HepG2 (cell line): Measurements from ENCODE around the gene CCSER2. TPM values are rescaled to one million over a fixed set of nuclear protein-coding genes. Genes with fewer than 3 reads are reported as not detected.

Experiments
- ATAC-seq: fragments of 200-7000 bp; cut with Tn5 transposase; 3 replicates; pipeline ENCODE4 v1.9.1; 2020; ENCODE audit warnings: mild to moderate bottlenecking, moderate library complexity
- BruUV-seq: library from RNA; stranded (reverse); fragments of 400-500 nt; replicated peaks from 2 replicates; lab custom pipeline; 2021; lab: Mats Ljungman, UMichigan
- CTCF ChIA-PET: fragments of 300-600 bp; formaldehyde crosslinking; extraction: SDS; loops from one replicate; lab custom pipeline; 2021; ENCODE audit warnings: low total read pairs, inconsistent platforms, low intra/inter-chr PET ratio; lab: Yijun Ruan, JAX
- POLR2A ChIA-PET: fragments of 350-600 bp; sonication (Branson Sonifier 250); formaldehyde crosslinking; loops from one replicate; lab custom pipeline; 2020; ENCODE audit warnings: antibody characterized with exemption, inconsistent platforms; lab: Yijun Ruan, JAX
- DNase-seq: peaks from one replicate; pipeline ENCODE4 v3.0.0-alpha.2; 2015; ENCODE audit warnings: low spot score
- FAIRE-seq: peaks from 3 replicates; lab custom pipeline; 2011; peaks lifted over from hg19 to GRCh38; lab: Jason Lieb, UNC
- H2AFZ ChIP-seq: one replicate; pipeline ENCODE4 v1.6.1; 2011; ENCODE audit warnings: low read length, inconsistent platforms
- H3K27ac ChIP-seq: fragments of 300-600 bp; 3 replicates; pipeline ENCODE4 v1.8.0; 2011; ENCODE audit warnings: mixed run types, mild to moderate bottlenecking, mixed read lengths, low read length, inconsistent platforms; ENCODE audit not compliant: insufficient read depth; ENCODE audit errors: extremely low read length
- H3K27me3 ChIP-seq, 2 experiments: fragments of 200-600 bp in 1 of 2; 2 replicates in 1 of 2; 3 replicates in 1 of 2; pipeline versions ENCODE4 v1.6.0 to v1.8.0; 2011; ENCODE audit warnings: low read length in 2 of 2, mild to moderate bottlenecking in 2 of 2, moderate library complexity in 2 of 2, inconsistent platforms in 1 of 2; ENCODE audit not compliant: insufficient read depth in 2 of 2, control insufficient read depth in 1 of 2
- H3K36me3 ChIP-seq, 2 experiments: fragments of 200-600 bp in 1 of 2; replicated peaks in 1 of 2; 2 replicates in 1 of 2; 3 replicates in 1 of 2; pipeline versions ENCODE4 v1.5.1 to v1.8.0; 2011; ENCODE audit warnings: low read length in 2 of 2, inconsistent platforms in 1 of 2; ENCODE audit not compliant: insufficient read depth in 2 of 2, control insufficient read depth in 1 of 2
- H3K4me1 ChIP-seq: 2 replicates; pipeline ENCODE4 v1.5.1; 2012; ENCODE audit warnings: low read length, inconsistent platforms; ENCODE audit not compliant: insufficient read depth
- H3K4me2 ChIP-seq: 2 replicates; pipeline ENCODE4 v1.6.0; 2011; ENCODE audit warnings: low read depth, low read length, inconsistent platforms
- H3K4me3 ChIP-seq, 3 experiments: fragments of 200-600 bp in 1 of 3; sonication (generic), shearing (Covaris generic) in 1 of 3; replicated peaks in 1 of 3; 2 replicates each; pipeline ENCODE4 v1.5.1; 2011 to 2016; ENCODE audit warnings: low read length in 3 of 3, inconsistent platforms in 2 of 3, low read depth in 2 of 3, mild to moderate bottlenecking in 2 of 3, control low read depth in 1 of 3, mixed read lengths in 1 of 3; ENCODE audit not compliant: insufficient read depth in 1 of 3
- H3K79me2 ChIP-seq: one replicate; pipeline ENCODE4 v1.6.1; 2011; ENCODE audit warnings: low read length, inconsistent platforms; ENCODE audit not compliant: insufficient read depth
- H3K9ac ChIP-seq: 2 replicates; pipeline ENCODE4 v1.6.0; 2011; ENCODE audit warnings: mild to moderate bottlenecking, low read depth, low read length, inconsistent platforms; ENCODE audit not compliant: insufficient read depth
- H3K9me3 ChIP-seq: 2 replicates; pipeline ENCODE4 v1.5.1; 2012; ENCODE audit warnings: mild to moderate bottlenecking, low read length
- H4K20me1 ChIP-seq: 2 replicates; pipeline ENCODE4 v1.6.0; 2011; ENCODE audit warnings: inconsistent platforms, mild to moderate bottlenecking, low read length, moderate library complexity; ENCODE audit not compliant: insufficient read depth
- CTCF ChIP-seq: sonication (generic); formaldehyde crosslinking; IDR thresholded peaks from 2 replicates; pipeline ENCODE4 v1.5.0; 2020; ENCODE audit warnings: mild to moderate bottlenecking, missing genetic modification reagents, moderate library complexity
- HNRNPH1 ChIP-seq: fragments of 200-400 bp; formaldehyde crosslinking; optimal IDR thresholded peaks from 2 replicates; pipeline ENCODE3; 2017; ENCODE audit warnings: mild to moderate bottlenecking, low read depth, low read length
- MXD4 ChIP-seq: IDR thresholded peaks from 2 replicates; pipeline ENCODE4 v1.6.1; 2016; ENCODE audit warnings: mild to moderate bottlenecking, missing biosample characterization, missing genetic modification reagents
- NFRKB ChIP-seq: fragments of 450-650 bp; IDR thresholded peaks from 2 replicates; pipeline ENCODE4 v1.6.1; 2017
- PRDM15 ChIP-seq: sonication (generic); formaldehyde crosslinking; IDR thresholded peaks from 2 replicates; pipeline ENCODE4 v1.4.0; 2020; ENCODE audit warnings: missing genetic modification reagents
- PRMT3 ChIP-seq: sonication (generic); formaldehyde crosslinking; IDR thresholded peaks from 2 replicates; pipeline ENCODE4 v1.8.1; 2022; ENCODE audit warnings: low read depth, mild to moderate bottlenecking, moderate library complexity, missing genetic modification reagents, borderline replicate concordance
- PTBP1 ChIP-seq: fragments of 200-400 bp; formaldehyde crosslinking; IDR thresholded peaks from 2 replicates; pipeline ENCODE4 v1.6.1; 2018; ENCODE audit warnings: low read length, low read depth; ENCODE audit not compliant: poor library complexity, severe bottlenecking
- RBFOX2 ChIP-seq: fragments of 200-400 bp; formaldehyde crosslinking; IDR thresholded peaks from 2 replicates; pipeline ENCODE4 v1.6.1; 2017; ENCODE audit warnings: low read depth, mild to moderate bottlenecking, low read length
- SETDB1 ChIP-seq: sonication (generic); formaldehyde crosslinking; IDR thresholded peaks from 2 replicates; pipeline ENCODE4 v1.5.1; 2020; ENCODE audit warnings: missing genetic modification reagents, mild to moderate bottlenecking, borderline replicate concordance
- ZBTB21 ChIP-seq: sonication (generic); formaldehyde crosslinking; IDR thresholded peaks from 2 replicates; pipeline ENCODE4 v1.4.0; 2020; ENCODE audit warnings: missing genetic modification reagents
- ZBTB7A ChIP-seq: sonication (generic); formaldehyde crosslinking; IDR thresholded peaks from 2 replicates; pipeline ENCODE4 v1.8.0; 2022; ENCODE audit warnings: mild to moderate bottlenecking, missing genetic modification reagents
- ZNF75D ChIP-seq: sonication (generic); formaldehyde crosslinking; IDR thresholded peaks from 2 replicates; pipeline ENCODE4 v1.8.1; 2023; ENCODE audit warnings: missing genetic modification reagents, mild to moderate bottlenecking, borderline replicate concordance
- WGBS: methylation state at CpG from one replicate; pipeline ENCODE4 v1.1.6; 2017; ENCODE audit warnings: low lambda C conversion rate; 5-methylcytosine and 5-hydroxymethylcytosine counted together
- in situ Hi-C: cut with HindIII; loops from 2 replicates; pipeline ENCODE4 v1.10.0; 2017; ENCODE audit warnings: low pct_unique_long_range_greater_than_20kb; ENCODE audit not compliant: extremely low pct_ligation_motif_present
- intact Hi-C: fragments of 100-400 bp; cut with micrococcal nuclease; formaldehyde crosslinking; loops from one replicate; pipeline ENCODE4 v1.10.0; 2022; ENCODE audit not compliant: unreplicated experiment
- polyA plus RNA-seq, 8 experiments: library from polyadenylated mRNA; depleted of rRNA in 3 of 8; stranded (reverse) in 7 of 8; unstranded in 1 of 8; fragments of >200 nt; fragmentation: Illumina TruSeq in 4 of 8; extraction: Trizol in 4 of 8; gene quantifications; 2 replicates each; pipeline versions ENCODE4 v1.2.1 to v1.2.3, GENCODE V29; 2011 to 2016; ENCODE audit warnings: low read depth in 4 of 8, missing spikeins in 1 of 8, mixed read lengths in 1 of 8; ENCODE audit not compliant: insufficient read depth in 1 of 8
- total RNA-seq, 5 experiments: library from RNA; depleted of rRNA; stranded (reverse); fragments of >200 nt; fragmentation: Illumina TruSeq; extraction: Trizol; gene quantifications; 2 replicates each; pipeline ENCODE4 v1.2.3, GENCODE V29; 2016; ENCODE audit warnings: low read depth in 1 of 5
- TF ChIP-seq, protein P1 (sequence below): sonication (generic); formaldehyde crosslinking; IDR thresholded peaks from 2 replicates; pipeline ENCODE4 v1.5.0; 2020; ENCODE audit warnings: mild to moderate bottlenecking, missing genetic modification reagents
- TF ChIP-seq, protein P2 (sequence below): sonication (generic); formaldehyde crosslinking; IDR thresholded peaks from 2 replicates; pipeline ENCODE4 v1.5.0; 2020; ENCODE audit warnings: missing genetic modification reagents

CCSER2 gene
- total and polyA plus RNA-seq, 2 of the 13 experiments (the other 11 are each of a cell fraction or from before 2014, with no cell fraction given) = 13.3 to 17.2 TPM

- H3K4me3 ChIP-seq = peak overlapping the region; percentile 72 to 84 (median 81); a peak in 5 of 6 replicates
- no TSS peak for BruUV-seq
- H3K4me1 ChIP-seq = peaks cover 71% of the 10 kb centered on the region
- ChIA-PET CTCF (no interaction called here), POLR2A (no interaction called here)
- 28% methylated on average over 7 of the region's 7 CpGs for WGBS
- intact Hi-C loops (loop anchor here (2.0 to 5.0 kb wide), 3 partner anchors 32 to 187 kb away; no protein-coding TSS in a partner anchor), in situ Hi-C loops (no loop called here)
- no peak for FAIRE-seq
- peaks cover 19% of the 10 kb centered on the region for H4K20me1 ChIP-seq
- peak overlapping the region; percentile 37 for H3K27ac ChIP-seq
- peak overlapping the region; percentile 77 for H3K4me2 ChIP-seq
- no peak for TF ChIP-seq ZBTB7A (CRISPR knock-in tag)
- TF ChIP-seq ZBTB21 (CRISPR knock-in tag) = no peak
- TF ChIP-seq PRMT3 (CRISPR knock-in tag) = no peak
- TF ChIP-seq CTCF (CRISPR knock-in tag) = no peak
- TF ChIP-seq MXD4 (CRISPR knock-in tag) = no peak
- TF ChIP-seq NFRKB = no peak
- TF ChIP-seq, protein P1, sequence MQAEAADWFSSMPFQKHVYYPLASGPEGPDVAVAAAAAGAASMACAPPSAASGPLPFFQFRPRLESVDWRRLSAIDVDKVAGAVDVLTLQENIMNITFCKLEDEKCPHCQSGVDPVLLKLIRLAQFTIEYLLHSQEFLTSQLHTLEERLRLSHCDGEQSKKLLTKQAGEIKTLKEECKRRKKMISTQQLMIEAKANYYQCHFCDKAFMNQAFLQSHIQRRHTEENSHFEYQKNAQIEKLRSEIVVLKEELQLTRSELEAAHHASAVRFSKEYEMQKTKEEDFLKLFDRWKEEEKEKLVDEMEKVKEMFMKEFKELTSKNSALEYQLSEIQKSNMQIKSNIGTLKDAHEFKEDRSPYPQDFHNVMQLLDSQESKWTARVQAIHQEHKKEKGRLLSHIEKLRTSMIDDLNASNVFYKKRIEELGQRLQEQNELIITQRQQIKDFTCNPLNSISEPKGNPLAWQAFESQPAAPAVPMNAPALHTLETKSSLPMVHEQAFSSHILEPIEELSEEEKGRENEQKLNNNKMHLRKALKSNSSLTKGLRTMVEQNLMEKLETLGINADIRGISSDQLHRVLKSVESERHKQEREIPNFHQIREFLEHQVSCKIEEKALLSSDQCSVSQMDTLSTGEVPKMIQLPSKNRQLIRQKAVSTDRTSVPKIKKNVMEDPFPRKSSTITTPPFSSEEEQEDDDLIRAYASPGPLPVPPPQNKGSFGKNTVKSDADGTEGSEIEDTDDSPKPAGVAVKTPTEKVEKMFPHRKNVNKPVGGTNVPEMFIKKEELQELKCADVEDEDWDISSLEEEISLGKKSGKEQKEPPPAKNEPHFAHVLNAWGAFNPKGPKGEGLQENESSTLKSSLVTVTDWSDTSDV = no peak
- no peak for TF ChIP-seq SETDB1
- no peak for TF ChIP-seq PTBP1
- no peak for TF ChIP-seq ZNF75D (CRISPR knock-in tag)
- TF ChIP-seq PRDM15 = no peak
- no peak for TF ChIP-seq RBFOX2
- TF ChIP-seq, protein P2, sequence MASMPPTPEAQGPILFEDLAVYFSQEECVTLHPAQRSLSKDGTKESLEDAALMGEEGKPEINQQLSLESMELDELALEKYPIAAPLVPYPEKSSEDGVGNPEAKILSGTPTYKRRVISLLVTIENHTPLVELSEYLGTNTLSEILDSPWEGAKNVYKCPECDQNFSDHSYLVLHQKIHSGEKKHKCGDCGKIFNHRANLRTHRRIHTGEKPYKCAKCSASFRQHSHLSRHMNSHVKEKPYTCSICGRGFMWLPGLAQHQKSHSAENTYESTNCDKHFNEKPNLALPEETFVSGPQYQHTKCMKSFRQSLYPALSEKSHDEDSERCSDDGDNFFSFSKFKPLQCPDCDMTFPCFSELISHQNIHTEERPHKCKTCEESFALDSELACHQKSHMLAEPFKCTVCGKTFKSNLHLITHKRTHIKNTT = no peak
- TF ChIP-seq HNRNPH1 = no peak
- TF ChIP-seq, all 625 proteins: peak for 0
- Histone ChIP-seq H3K27me3 (no peaks in the 10 kb centered on the region; a peak in 1 of 5 replicates), H3K36me3 (no peaks in the 10 kb centered on the region; a peak in 1 of 5 replicates), H3K9ac (peak overlapping the region; percentile 87; the same call in 1 of the 2 replicates), H3K79me2 (peaks cover 56% of the 10 kb centered on the region), H3K9me3 (no peaks in the 10 kb centered on the region), H2AFZ (no peak overlapping the region)
- ATAC-seq = no peak
- no peak for DNase-seq
Observed at GRCh38 chr10:84329986-84330651, 1.7 kb downstream of the CCSER2 start.
